WI38 (cell line): ENCODE measurements around the gene FPGS.

ENCODE experiments used
- H3K4me3 ChIP-seq: 2 replicates; pipeline ENCODE4 v1.5.1; 2011; ENCODE audit warnings: low read depth, mild to moderate bottlenecking, control low read depth, low read length
- CTCF ChIP-seq: IDR thresholded peaks from 2 replicates; pipeline ENCODE4 v1.5.1; 2012; ENCODE audit warnings: low read depth, mild to moderate bottlenecking, control low read depth, low read length

Gene FPGS

GRCh38 chr9:127810378-127811187 lies 7.9 kb downstream of the FPGS start:
- TF ChIP-seq CTCF = no peak
- H3K4me3 ChIP-seq = no peak overlapping the region

GRCh38 chr9:127812011-127812410 lies 9.3 kb downstream of the FPGS start:
- no peak overlapping the region for H3K4me3 ChIP-seq
- TF ChIP-seq CTCF = no peak

- no peak for TF ChIP-seq CTCF
- H3K4me3 ChIP-seq = no peak overlapping the region
Measured at GRCh38 chr9:127812936-127813675, 10.4 kb downstream of the FPGS start.

GRCh38 chr9:127813686-127814226 lies 11.1 kb downstream of the FPGS start:
- H3K4me3 ChIP-seq = no peak overlapping the region
- TF ChIP-seq CTCF = no peak

- no peak overlapping the region for H3K4me3 ChIP-seq
- no peak for TF ChIP-seq CTCF
Measured at GRCh38 chr9:127814619-127815511, 12.2 kb downstream of the FPGS start.

- TF ChIP-seq CTCF = no peak
- no peak overlapping the region for H3K4me3 ChIP-seq
Measured at GRCh38 chr9:127815512-127816361, 13.1 kb downstream of the FPGS start.
